Stimulated activated CD4-positive, alpha-beta T cell treated with anti-CD3 and anti-CD28 coated beads, Interleukin-1b, Interleukin-23, amount 100 ng/mL, for 1 hour (primary cell): ENCODE measurements around the gene MPPED1.

Source experiments
- DNase-seq, 2 donors: peaks; one replicate each; pipeline ENCODE4 v3.0.0-alpha.2; 2020; ENCODE audit warnings: low read depth in 2 of 2

The MPPED1 gene

GRCh38 chr22:43431808-43432554, 20.2 kb downstream of the MPPED1 start:
- DNase-seq: no peak

- no peak for DNase-seq
Measured at GRCh38 chr22:43432883-43433415, 21.1 kb downstream of the MPPED1 start.

GRCh38 chr22:43433451-43434274, 21.8 kb downstream of the MPPED1 start:
- DNase-seq: no peak

GRCh38 chr22:43434275-43434927, 22.6 kb downstream of the MPPED1 start:
- DNase-seq: no peak

- no peak for DNase-seq
Measured at GRCh38 chr22:43434928-43435311, 23.1 kb downstream of the MPPED1 start.

GRCh38 chr22:43435851-43436811, 24.3 kb downstream of the MPPED1 start:
- DNase-seq: no peak

- DNase-seq: no peak
Measured at GRCh38 chr22:43436868-43437267, 25.1 kb downstream of the MPPED1 start.

- no peak for DNase-seq
Measured at GRCh38 chr22:43437871-43438475, 26.2 kb downstream of the MPPED1 start.

- no peak for DNase-seq
Measured at GRCh38 chr22:43438666-43439347, 27.0 kb downstream of the MPPED1 start.

GRCh38 chr22:43439368-43440103, 27.7 kb downstream of the MPPED1 start:
- DNase-seq: no peak

GRCh38 chr22:43440104-43440387, 28.2 kb downstream of the MPPED1 start:
- DNase-seq: no peak

GRCh38 chr22:43440556-43440955, 28.7 kb downstream of the MPPED1 start:
- DNase-seq: no peak

GRCh38 chr22:43441216-43441615, 29.4 kb downstream of the MPPED1 start:
- DNase-seq: no peak

GRCh38 chr22:43441751-43442150, 29.9 kb downstream of the MPPED1 start:
- DNase-seq: no peak

- no peak for DNase-seq
Measured at GRCh38 chr22:43442386-43443151, 30.8 kb downstream of the MPPED1 start.

GRCh38 chr22:43443152-43443471, 31.3 kb downstream of the MPPED1 start:
- DNase-seq: no peak

GRCh38 chr22:43446037-43446803, 34.4 kb downstream of the MPPED1 start:
- DNase-seq: no peak

GRCh38 chr22:43446916-43447315, 35.1 kb downstream of the MPPED1 start:
- DNase-seq: no peak
